ENCODE data around the gene DPH3. TPM values are rescaled to one million over a fixed set of nuclear protein-coding genes. Genes with fewer than 3 reads are reported as not detected.

DPH3 gene
- total RNA-seq, 1 donor from 2014 or later, result 30.2 TPM

- Mint-ChIP-seq H3K9me3 (no peaks in the 10 kb centered on the region), H3K4me3 (no peak overlapping the region), H3K4me1 (ENCODE audit: unreplicated experiment) (peaks cover 5% of the 10 kb centered on the region), H3K27me3 (peaks cover 3% of the 10 kb centered on the region), H3K36me3 (no peaks in the 10 kb centered on the region), H3K27ac (no peak overlapping the region)
- no peak for TF ChIP-seq CTCF (conservative IDR thresholded peaks at IDR 0.05)
- DNase-seq (ENCODE audit: extremely low spot score, unreplicated experiment), result no peak
Measured at GRCh38 chr3:16253601-16254000, 11.1 kb downstream of the DPH3 start.

- H3K4me3 Mint-ChIP-seq, result no peak overlapping the region
- H3K36me3 Mint-ChIP-seq, result no peaks in the 10 kb centered on the region
- H3K4me1 Mint-ChIP-seq (ENCODE audit: unreplicated experiment), result peaks cover 5% of the 10 kb centered on the region
- DNase-seq (ENCODE audit: extremely low spot score, unreplicated experiment), result no peak
- TF ChIP-seq CTCF (conservative IDR thresholded peaks at IDR 0.05), result no peak
- H3K9me3 Mint-ChIP-seq, result no peaks in the 10 kb centered on the region
- no peak overlapping the region for H3K27ac Mint-ChIP-seq
- H3K27me3 Mint-ChIP-seq, result peaks cover 7% of the 10 kb centered on the region
Measured at GRCh38 chr3:16252988-16253387, 11.8 kb downstream of the DPH3 start.

- Mint-ChIP-seq H3K4me3 (no peak overlapping the region), H3K27me3 (peaks cover 7% of the 10 kb centered on the region), H3K4me1 (ENCODE audit: unreplicated experiment) (peaks cover 5% of the 10 kb centered on the region), H3K27ac (peak overlapping the region; percentile 65), H3K36me3 (no peaks in the 10 kb centered on the region), H3K9me3 (no peaks in the 10 kb centered on the region)
- TF ChIP-seq CTCF (conservative IDR thresholded peaks at IDR 0.05), result no peak
- no peak for DNase-seq (ENCODE audit: extremely low spot score, unreplicated experiment)
Measured at GRCh38 chr3:16252243-16252978, 12.3 kb downstream of the DPH3 start.

GRCh38 chr3:16251316-16252085 lies 13.2 kb downstream of the DPH3 start:
- no peak for TF ChIP-seq CTCF (conservative IDR thresholded peaks at IDR 0.05)
- no peak for DNase-seq (ENCODE audit: extremely low spot score, unreplicated experiment)
- no peaks in the 10 kb centered on the region for H3K9me3 Mint-ChIP-seq

GRCh38 chr3:16249886-16250285 lies 14.9 kb downstream of the DPH3 start:
- Mint-ChIP-seq H3K27me3 (peaks cover 10% of the 10 kb centered on the region), H3K27ac (no peak overlapping the region), H3K4me1 (ENCODE audit: unreplicated experiment) (peaks cover 9% of the 10 kb centered on the region), H3K36me3 (no peaks in the 10 kb centered on the region), H3K9me3 (no peaks in the 10 kb centered on the region), H3K4me3 (no peak overlapping the region)
- no peak for TF ChIP-seq CTCF (conservative IDR thresholded peaks at IDR 0.05)
- DNase-seq (ENCODE audit: extremely low spot score, unreplicated experiment), result no peak

More at GRCh38 chr3:16251316-16252085, 13.2 kb downstream of the DPH3 start:
- H3K27me3 Mint-ChIP-seq, result peaks cover 10% of the 10 kb centered on the region
- no peak overlapping the region for H3K4me3 Mint-ChIP-seq
- H3K4me1 Mint-ChIP-seq (ENCODE audit: unreplicated experiment), result peaks cover 9% of the 10 kb centered on the region
- H3K27ac Mint-ChIP-seq, result peak overlapping the region; percentile 65
- H3K36me3 Mint-ChIP-seq, result no peaks in the 10 kb centered on the region

Measured in type B pancreatic cell (in vitro differentiated cells).